NCI-H2107 (cell line): ENCODE results near the gene GP1BB.

Experiments used
- DNase-seq: peaks from one replicate; lab custom pipeline; 2025; lab: John Stamatoyannopoulos, UW

Gene GP1BB

GRCh38 chr22:19742160-19743066, 19.1 kb downstream of the GP1BB start:
- DNase-seq = no peak

- no peak for DNase-seq
Measured at GRCh38 chr22:19743081-19743480, 19.7 kb downstream of the GP1BB start.

- DNase-seq = no peak
Measured at GRCh38 chr22:19743651-19744050, 20.3 kb downstream of the GP1BB start.

GRCh38 chr22:19744350-19745006, 21.1 kb downstream of the GP1BB start:
- no peak for DNase-seq

- no peak for DNase-seq
Measured at GRCh38 chr22:19745155-19746101, 22.1 kb downstream of the GP1BB start.

GRCh38 chr22:19746726-19747125, 23.4 kb downstream of the GP1BB start:
- no peak for DNase-seq

GRCh38 chr22:19747551-19747950, 24.2 kb downstream of the GP1BB start:
- no peak for DNase-seq

GRCh38 chr22:19748139-19748538, 24.8 kb downstream of the GP1BB start:
- DNase-seq = no peak

GRCh38 chr22:19748991-19749664, 25.8 kb downstream of the GP1BB start:
- no peak for DNase-seq

GRCh38 chr22:19749876-19750275, 26.5 kb downstream of the GP1BB start:
- DNase-seq = no peak

GRCh38 chr22:19750507-19751490, 27.5 kb downstream of the GP1BB start:
- no peak for DNase-seq

GRCh38 chr22:19751497-19752245, 28.3 kb downstream of the GP1BB start:
- no peak for DNase-seq

GRCh38 chr22:19753090-19753842, 29.9 kb downstream of the GP1BB start:
- DNase-seq = no peak

- DNase-seq = no peak
Measured at GRCh38 chr22:19753996-19754700, 30.8 kb downstream of the GP1BB start.

- DNase-seq = no peak
Measured at GRCh38 chr22:19754701-19755144, 31.4 kb downstream of the GP1BB start.

- DNase-seq = no peak
Measured at GRCh38 chr22:19755145-19755710, 31.9 kb downstream of the GP1BB start.

- no peak for DNase-seq
Measured at GRCh38 chr22:19755722-19756287, 32.5 kb downstream of the GP1BB start.
